ENCODE data around the gene PXDN. TPM values are rescaled to one million over a fixed set of nuclear protein-coding genes. Genes with fewer than 3 reads are reported as not detected.
"Not testable (repeated sequence)": the region's sequence is repeated elsewhere in the genome, so short reads cannot be mapped to it uniquely, and the experiment has no call there.

The PXDN gene
- total RNA-seq, 4 donors from 2014 or later, result 0.72 to 10.9 (median 5.9) TPM

- TF ChIP-seq POLR2A (IDR thresholded peaks at IDR 0.05) (no peak), CTCF (IDR thresholded peaks at IDR 0.05) (no peak)
- no peak for DNase-seq
- WGBS, 2 donors, result 50 to 61% methylated on average over 14 to 17 of the region's 34 CpGs
- Histone ChIP-seq H3K9me3 (no peaks in the 10 kb centered on the region), H3K27me3 (peaks cover 0 to 12% (median 0%) of the 10 kb centered on the region in 4 donors), H3K36me3 (no peaks in the 10 kb centered on the region), H3K27ac (peak overlapping the region; percentile 6 to 81 (median 62)), H3K4me3 (peak overlapping the region in 2 of 4 donors; percentile 6 to 49), H3K4me1 (peaks cover 3 to 45% (median 23%) of the 10 kb centered on the region in 3 donors)
- intact Hi-C loops (cut with DNase I), result no loop called here
Measured at GRCh38 chr2:1708476-1709334, 35.6 kb downstream of the PXDN start.

GRCh38 chr2:1707771-1708418, 36.4 kb downstream of the PXDN start:
- DNase-seq, result no peak
- Histone ChIP-seq H3K9me3 (no peaks in the 10 kb centered on the region), H3K4me3 (peak overlapping the region in 2 of 4 donors; percentile 6 to 49), H3K27me3 (peaks cover 0 to 12% (median 0%) of the 10 kb centered on the region in 4 donors), H3K4me1 (peaks cover 3 to 37% (median 23%) of the 10 kb centered on the region in 3 donors), H3K27ac (peak overlapping the region; percentile 6 to 81 (median 62)), H3K36me3 (no peaks in the 10 kb centered on the region)
- intact Hi-C loops (cut with DNase I), result no loop called here
- WGBS, 2 donors, result 3 to 11% methylated on average over 6 to 16 of the region's 21 CpGs
- TF ChIP-seq CTCF (IDR thresholded peaks at IDR 0.05) (no peak), POLR2A (IDR thresholded peaks at IDR 0.05) (no peak)

GRCh38 chr2:1706089-1706841, 38.0 kb downstream of the PXDN start:
- H3K27ac ChIP-seq; intact Hi-C loops (cut with DNase I); H3K36me3 ChIP-seq; H3K4me3 ChIP-seq; H3K9me3 ChIP-seq; DNase-seq: not testable (repeated sequence)
- peaks cover 0 to 12% (median 0%) of the 10 kb centered on the region in 4 donors for H3K27me3 ChIP-seq
- 68 to 84% methylated on average over 9 to 12 of the region's 15 CpGs for WGBS, 2 donors
- H3K4me1 ChIP-seq, result peaks cover 3 to 37% (median 23%) of the 10 kb centered on the region in 3 donors

- WGBS, 2 donors, result 78 to 96% methylated on average over 5 to 7 of the region's 21 CpGs
- DNase-seq, result no peak
Measured at GRCh38 chr2:1705557-1706076, 38.7 kb downstream of the PXDN start.

More at GRCh38 chr2:1705557-1706076, 38.7 kb downstream of the PXDN start:
- Histone ChIP-seq H3K36me3 (no peaks in the 10 kb centered on the region), H3K4me3 (no peak overlapping the region), H3K4me1 (peaks cover 3 to 37% (median 23%) of the 10 kb centered on the region in 3 donors), H3K27ac (no peak overlapping the region), H3K27me3 (peaks cover 0 to 12% (median 0%) of the 10 kb centered on the region in 4 donors), H3K9me3 (no peaks in the 10 kb centered on the region)
- intact Hi-C loops (cut with DNase I), result no loop called here
- TF ChIP-seq POLR2A (IDR thresholded peaks at IDR 0.05) (no peak), CTCF (IDR thresholded peaks at IDR 0.05) (no peak)

Measured in esophagus squamous epithelium (tissue), 5 donors.